Nephron progenitor cell (in vitro differentiated cells): Measurements from ENCODE around the gene EEA1.

Source experiments
- DNase-seq: peaks from one replicate; pipeline ENCODE4 v3.0.0; 2021
- H3K27ac Mint-ChIP-seq: 2 replicates; pipeline ENCODE4 v1.8.0; 2021; ENCODE audit warnings: mild to moderate bottlenecking, moderate library complexity, mixed read lengths
- H3K27me3 Mint-ChIP-seq: 2 replicates; pipeline ENCODE4 v1.8.0; 2021; ENCODE audit warnings: mild to moderate bottlenecking, low read depth, mixed read lengths; ENCODE audit not compliant: poor library complexity
- H3K36me3 Mint-ChIP-seq: 2 replicates; pipeline ENCODE4 v1.8.0; 2021; ENCODE audit warnings: low read depth, mixed read lengths
- H3K4me1 Mint-ChIP-seq: 2 replicates; pipeline ENCODE4 v1.8.0; 2021; ENCODE audit warnings: mixed read lengths
- H3K4me3 Mint-ChIP-seq: 2 replicates; pipeline ENCODE4 v1.8.0; 2021; ENCODE audit warnings: mild to moderate bottlenecking, moderate library complexity, mixed read lengths
- H3K9me3 Mint-ChIP-seq: 2 replicates; pipeline ENCODE4 v1.8.0; 2021; ENCODE audit warnings: mild to moderate bottlenecking, moderate library complexity, mixed read lengths
- CTCF ChIP-seq: fragments of 200-600 bp; sonication (generic); IDR thresholded peaks from 2 replicates; pipeline ENCODE4 v1.5.0; 2021; ENCODE audit warnings: antibody characterized with exemption

EEA1 gene

GRCh38 chr12:92745856-92746550, 183.1 kb downstream of the EEA1 start:
- no peak for TF ChIP-seq CTCF
- Mint-ChIP-seq H3K4me1 (no peaks in the 10 kb centered on the region), H3K4me3 (no peak overlapping the region), H3K27ac (no peak overlapping the region), H3K27me3 (peaks cover 11% of the 10 kb centered on the region), H3K36me3 (no peaks in the 10 kb centered on the region), H3K9me3 (no peaks in the 10 kb centered on the region)
- DNase-seq: no peak

- no peak for TF ChIP-seq CTCF
- Mint-ChIP-seq H3K27me3 (peaks cover 11% of the 10 kb centered on the region), H3K4me3 (no peak overlapping the region), H3K36me3 (no peaks in the 10 kb centered on the region), H3K27ac (no peak overlapping the region), H3K4me1 (no peaks in the 10 kb centered on the region), H3K9me3 (no peaks in the 10 kb centered on the region)
- no peak for DNase-seq
Observed at GRCh38 chr12:92743026-92743425, 186.1 kb downstream of the EEA1 start.

GRCh38 chr12:92740411-92740810, 188.7 kb downstream of the EEA1 start:
- Mint-ChIP-seq H3K27me3 (peaks cover 5% of the 10 kb centered on the region), H3K4me1 (no peaks in the 10 kb centered on the region), H3K9me3 (no peaks in the 10 kb centered on the region), H3K4me3 (no peak overlapping the region), H3K27ac (no peak overlapping the region), H3K36me3 (no peaks in the 10 kb centered on the region)
- DNase-seq: no peak
- no peak for TF ChIP-seq CTCF

- TF ChIP-seq CTCF: no peak
- no peaks in the 10 kb centered on the region for H3K36me3 Mint-ChIP-seq
- peaks cover 9% of the 10 kb centered on the region for H3K27me3 Mint-ChIP-seq
- no peaks in the 10 kb centered on the region for H3K4me1 Mint-ChIP-seq
- no peak overlapping the region for H3K4me3 Mint-ChIP-seq
- H3K9me3 Mint-ChIP-seq: no peaks in the 10 kb centered on the region
- H3K27ac Mint-ChIP-seq: no peak overlapping the region
- DNase-seq: no peak
Observed at GRCh38 chr12:92739113-92739512, 190.0 kb downstream of the EEA1 start.

GRCh38 chr12:92737855-92738850, 190.9 kb downstream of the EEA1 start:
- Mint-ChIP-seq H3K4me3 (no peak overlapping the region), H3K9me3 (no peaks in the 10 kb centered on the region), H3K4me1 (peaks cover 5% of the 10 kb centered on the region), H3K27me3 (peaks cover 4% of the 10 kb centered on the region), H3K36me3 (no peaks in the 10 kb centered on the region), H3K27ac (no peak overlapping the region)
- DNase-seq: no peak
- TF ChIP-seq CTCF: no peak
